ENCODE measurements around the gene SNX11. TPM values are rescaled to one million over a fixed set of nuclear protein-coding genes. Genes with fewer than 3 reads are reported as not detected.
A peak's percentile ranks its signal among the peaks of the same experiment; 100 is the strongest.

The SNX11 gene, protein sequence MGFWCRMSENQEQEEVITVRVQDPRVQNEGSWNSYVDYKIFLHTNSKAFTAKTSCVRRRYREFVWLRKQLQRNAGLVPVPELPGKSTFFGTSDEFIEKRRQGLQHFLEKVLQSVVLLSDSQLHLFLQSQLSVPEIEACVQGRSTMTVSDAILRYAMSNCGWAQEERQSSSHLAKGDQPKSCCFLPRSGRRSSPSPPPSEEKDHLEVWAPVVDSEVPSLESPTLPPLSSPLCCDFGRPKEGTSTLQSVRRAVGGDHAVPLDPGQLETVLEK
- total RNA-seq, result 13.6 and 20.6 TPM in 2 replicates

DNA sequence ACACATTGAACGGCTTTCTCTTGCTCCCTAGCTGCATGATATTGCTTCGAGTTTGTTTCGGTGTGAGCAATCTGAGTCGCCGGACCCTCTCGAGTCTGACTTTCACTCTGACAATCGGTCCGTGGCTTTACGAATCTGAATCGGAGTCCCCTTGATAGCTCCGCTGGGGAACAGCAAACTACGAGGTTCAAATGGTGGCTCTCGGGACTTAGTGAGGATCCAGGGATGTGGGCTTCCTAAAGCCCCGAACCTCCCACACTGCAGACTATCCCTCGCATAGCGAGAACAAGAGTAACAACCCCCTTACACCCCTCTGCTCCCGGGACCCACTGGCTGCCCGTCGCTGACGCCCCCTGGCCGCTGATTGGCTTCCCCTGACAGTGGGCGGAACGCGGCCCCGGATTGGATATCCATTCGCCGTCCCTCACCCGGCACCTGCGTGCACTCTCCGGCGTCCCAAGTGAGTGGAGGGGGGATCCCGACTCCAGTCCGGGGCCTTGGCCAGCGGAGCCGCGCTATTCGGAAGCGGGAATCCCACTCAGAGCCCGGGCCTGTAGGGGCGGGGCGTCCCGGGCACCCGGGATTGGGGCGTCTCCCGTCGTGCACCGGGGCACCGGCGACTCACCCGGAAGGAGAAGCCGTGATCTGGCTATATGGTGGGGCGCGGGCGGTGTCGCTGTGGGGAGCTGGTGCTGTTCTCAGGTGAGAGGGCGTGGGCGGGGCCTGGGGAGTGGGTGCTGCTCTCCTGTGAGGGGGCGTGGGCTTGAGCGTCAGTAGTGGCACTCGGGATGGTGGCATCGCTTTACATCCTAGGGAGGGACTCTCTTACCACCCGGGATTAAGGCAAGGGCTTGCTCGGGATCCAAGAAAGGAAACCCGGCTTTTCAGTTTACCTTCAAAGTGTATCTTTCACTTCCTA, at the start of gene SNX11:
Gene SNX11 (plus strand): TSS at position 630 of the 919 bp plus-strand sequence. CDS start 4,278 bp downstream, outside the sequence.
- Histone ChIP-seq H3K4me2 (ENCODE audit: insufficient read depth, low read length) (peak within 1 kb of the TSS; percentile 86), H4K20me1 (ENCODE audit: insufficient read depth, low read length) (no peaks in the 10 kb centered on the region), H3K4me3 (ENCODE audit: insufficient read depth, low read length) (peak within 1 kb of the TSS; percentile 98), H3K4me1 (ENCODE audit: insufficient read depth, low read length) (peaks cover 15% of the 10 kb centered on the region), H3K9me3 (ENCODE audit: low read depth, low read length) (no peaks in the 10 kb centered on the region), H3K79me2 (ENCODE audit: insufficient read depth, low read length) (peaks cover 48% of the 10 kb centered on the region), H3K27ac (ENCODE audit: low read depth, low read length) (peak within 1 kb of the TSS; percentile 59), H2AFZ (ENCODE audit: low read length) (peak within 1 kb of the TSS; percentile 100), H3K36me3 (ENCODE audit: insufficient read depth, low read length) (peaks cover 1% of the 10 kb centered on the region), H3K27me3 (ENCODE audit: insufficient read depth, low read length) (no peaks in the 10 kb centered on the region)
- TF ChIP-seq, protein P1, sequence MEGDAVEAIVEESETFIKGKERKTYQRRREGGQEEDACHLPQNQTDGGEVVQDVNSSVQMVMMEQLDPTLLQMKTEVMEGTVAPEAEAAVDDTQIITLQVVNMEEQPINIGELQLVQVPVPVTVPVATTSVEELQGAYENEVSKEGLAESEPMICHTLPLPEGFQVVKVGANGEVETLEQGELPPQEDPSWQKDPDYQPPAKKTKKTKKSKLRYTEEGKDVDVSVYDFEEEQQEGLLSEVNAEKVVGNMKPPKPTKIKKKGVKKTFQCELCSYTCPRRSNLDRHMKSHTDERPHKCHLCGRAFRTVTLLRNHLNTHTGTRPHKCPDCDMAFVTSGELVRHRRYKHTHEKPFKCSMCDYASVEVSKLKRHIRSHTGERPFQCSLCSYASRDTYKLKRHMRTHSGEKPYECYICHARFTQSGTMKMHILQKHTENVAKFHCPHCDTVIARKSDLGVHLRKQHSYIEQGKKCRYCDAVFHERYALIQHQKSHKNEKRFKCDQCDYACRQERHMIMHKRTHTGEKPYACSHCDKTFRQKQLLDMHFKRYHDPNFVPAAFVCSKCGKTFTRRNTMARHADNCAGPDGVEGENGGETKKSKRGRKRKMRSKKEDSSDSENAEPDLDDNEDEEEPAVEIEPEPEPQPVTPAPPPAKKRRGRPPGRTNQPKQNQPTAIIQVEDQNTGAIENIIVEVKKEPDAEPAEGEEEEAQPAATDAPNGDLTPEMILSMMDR (IDR thresholded peaks at IDR 0.05; ENCODE audit: extremely low read depth, low read depth, low read length), result no peak
- peak; percentile 96 for DNase-seq (ENCODE audit: insufficient read length, low spot score, missing footprints)

DNA sequence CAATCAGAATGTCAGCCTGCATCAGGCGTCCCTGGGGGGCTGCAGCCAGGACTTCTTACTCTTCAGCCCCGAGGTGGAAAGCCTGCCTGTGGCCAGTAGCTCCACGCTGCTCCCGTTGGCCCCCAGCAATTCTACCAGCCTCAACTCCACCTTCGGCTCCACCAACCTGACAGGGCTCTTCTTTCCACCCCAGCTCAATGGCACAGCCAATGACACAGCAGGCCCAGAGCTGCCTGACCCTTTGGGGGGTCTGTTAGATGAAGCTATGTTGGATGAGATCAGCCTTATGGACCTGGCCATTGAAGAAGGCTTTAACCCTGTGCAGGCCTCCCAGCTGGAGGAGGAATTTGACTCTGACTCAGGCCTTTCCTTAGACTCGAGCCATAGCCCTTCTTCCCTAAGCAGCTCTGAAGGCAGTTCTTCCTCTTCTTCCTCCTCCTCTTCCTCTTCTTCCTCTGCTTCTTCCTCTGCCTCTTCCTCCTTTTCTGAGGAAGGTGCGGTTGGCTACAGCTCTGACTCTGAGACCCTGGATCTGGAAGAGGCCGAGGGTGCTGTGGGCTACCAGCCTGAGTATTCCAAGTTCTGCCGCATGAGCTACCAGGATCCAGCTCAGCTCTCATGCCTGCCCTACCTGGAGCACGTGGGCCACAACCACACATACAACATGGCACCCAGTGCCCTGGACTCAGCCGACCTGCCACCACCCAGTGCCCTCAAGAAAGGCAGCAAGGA, 49.0 kb upstream of the SNX11 start:
- no peak overlapping the region for H3K27ac ChIP-seq (ENCODE audit: low read depth, low read length)
- H3K27me3 ChIP-seq (ENCODE audit: insufficient read depth, low read length), result no peaks in the 10 kb centered on the region
- H2AFZ ChIP-seq (ENCODE audit: low read length), result no peak overlapping the region
- H3K36me3 ChIP-seq (ENCODE audit: insufficient read depth, low read length), result peaks cover 72% of the 10 kb centered on the region
- peaks cover 24% of the 10 kb centered on the region for H4K20me1 ChIP-seq (ENCODE audit: insufficient read depth, low read length)
- H3K4me1 ChIP-seq (ENCODE audit: insufficient read depth, low read length), result peaks cover 31% of the 10 kb centered on the region
- no peak for DNase-seq (ENCODE audit: insufficient read length, low spot score, missing footprints)
- peaks cover 77% of the 10 kb centered on the region for H3K79me2 ChIP-seq (ENCODE audit: insufficient read depth, low read length)
- H3K4me3 ChIP-seq (ENCODE audit: insufficient read depth, low read length), result no peak overlapping the region
- no peak overlapping the region for H3K4me2 ChIP-seq (ENCODE audit: insufficient read depth, low read length)
- TF ChIP-seq, protein P1 (IDR thresholded peaks at IDR 0.05; ENCODE audit: extremely low read depth, low read depth, low read length), result no peak
- H3K9me3 ChIP-seq (ENCODE audit: low read depth, low read length), result no peaks in the 10 kb centered on the region

DNA sequence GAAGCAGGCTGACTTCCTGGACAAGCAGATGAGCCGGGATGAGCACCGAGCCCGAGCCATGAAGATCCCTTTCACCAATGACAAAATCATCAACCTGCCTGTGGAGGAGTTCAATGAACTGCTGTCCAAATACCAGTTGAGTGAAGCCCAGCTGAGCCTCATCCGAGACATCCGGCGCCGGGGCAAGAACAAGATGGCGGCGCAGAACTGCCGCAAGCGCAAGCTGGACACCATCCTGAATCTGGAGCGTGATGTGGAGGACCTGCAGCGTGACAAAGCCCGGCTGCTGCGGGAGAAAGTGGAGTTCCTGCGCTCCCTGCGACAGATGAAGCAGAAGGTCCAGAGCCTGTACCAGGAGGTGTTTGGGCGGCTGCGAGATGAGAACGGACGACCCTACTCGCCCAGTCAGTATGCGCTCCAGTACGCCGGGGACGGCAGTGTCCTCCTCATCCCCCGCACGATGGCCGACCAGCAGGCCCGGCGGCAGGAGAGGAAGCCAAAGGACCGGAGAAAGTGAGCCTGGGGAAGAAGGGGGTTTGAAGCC, 48.4 kb upstream of the SNX11 start:
- H3K4me3 ChIP-seq (ENCODE audit: insufficient read depth, low read length), result no peak overlapping the region
- H3K36me3 ChIP-seq (ENCODE audit: insufficient read depth, low read length), result peaks cover 69% of the 10 kb centered on the region

More for the DNA sequence above, 48.4 kb upstream of the SNX11 start:
- Histone ChIP-seq H3K4me1 (ENCODE audit: insufficient read depth, low read length) (peaks cover 25% of the 10 kb centered on the region), H3K27ac (ENCODE audit: low read depth, low read length) (no peak overlapping the region), H4K20me1 (ENCODE audit: insufficient read depth, low read length) (peaks cover 17% of the 10 kb centered on the region), H3K79me2 (ENCODE audit: insufficient read depth, low read length) (peaks cover 74% of the 10 kb centered on the region), H2AFZ (ENCODE audit: low read length) (no peak overlapping the region), H3K4me2 (ENCODE audit: insufficient read depth, low read length) (no peak overlapping the region), H3K27me3 (ENCODE audit: insufficient read depth, low read length) (no peaks in the 10 kb centered on the region), H3K9me3 (ENCODE audit: low read depth, low read length) (no peaks in the 10 kb centered on the region)
- DNase-seq (ENCODE audit: insufficient read length, low spot score, missing footprints), result no peak
- TF ChIP-seq, protein P1 (IDR thresholded peaks at IDR 0.05; ENCODE audit: extremely low read depth, low read depth, low read length), result no peak

Data from osteoblast (primary cell).